HG03097 (cell line): ENCODE results near the gene SLPI.

Source experiments
- ATAC-seq: cut with Tn5 transposase; IDR thresholded peaks from one replicate; pipeline ENCODE4 v1.9.1; 2021; ENCODE audit not compliant: unreplicated experiment, low FRiP score

Gene SLPI

DNA sequence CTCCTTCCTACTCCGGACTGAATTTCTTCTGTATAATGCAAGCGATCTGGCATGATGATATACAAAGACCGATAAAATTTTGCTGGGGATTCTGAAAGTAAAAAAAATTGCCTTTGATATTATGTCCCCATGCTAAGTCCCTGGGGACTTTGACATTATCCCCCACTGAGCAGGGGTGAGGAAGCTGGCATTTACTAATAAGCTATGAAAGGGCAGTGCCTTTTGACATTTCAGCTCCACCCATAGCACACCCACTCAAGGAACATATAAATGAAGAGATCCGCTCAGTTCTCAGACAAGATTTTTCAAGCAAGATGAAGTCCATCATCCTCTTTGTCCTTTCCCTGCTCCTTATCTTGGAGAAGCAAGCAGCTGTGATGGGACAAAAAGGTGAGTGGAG, 33.3 kb downstream of the SLPI start, which contains the start of gene SEMG2:
TSS of gene SEMG2 (plus strand) at position 298 of the 400 bp plus-strand sequence. CDS start at position 315, 17 bp downstream.
- ATAC-seq: no peak

DNA sequence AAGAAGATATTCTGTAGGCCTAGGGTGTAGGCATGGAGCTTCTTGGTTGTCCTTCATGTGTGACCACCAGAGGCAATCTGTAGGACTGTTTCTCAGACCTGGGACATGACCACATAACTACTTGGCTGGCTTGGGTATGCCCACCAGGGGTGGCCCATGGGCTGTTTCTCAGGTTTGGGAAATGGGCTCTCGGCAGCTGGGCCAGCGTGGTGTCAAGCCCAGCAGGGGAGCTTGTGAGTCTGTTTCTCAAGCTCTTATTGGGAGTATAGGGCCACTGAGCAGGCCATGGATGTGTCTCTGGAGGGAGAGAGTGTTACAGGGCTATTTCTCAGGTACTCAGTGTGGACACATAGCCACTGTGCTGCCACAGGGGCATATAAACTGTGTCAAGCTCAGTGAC, 35.7 kb downstream of the SLPI start:
- no peak for ATAC-seq

DNA sequence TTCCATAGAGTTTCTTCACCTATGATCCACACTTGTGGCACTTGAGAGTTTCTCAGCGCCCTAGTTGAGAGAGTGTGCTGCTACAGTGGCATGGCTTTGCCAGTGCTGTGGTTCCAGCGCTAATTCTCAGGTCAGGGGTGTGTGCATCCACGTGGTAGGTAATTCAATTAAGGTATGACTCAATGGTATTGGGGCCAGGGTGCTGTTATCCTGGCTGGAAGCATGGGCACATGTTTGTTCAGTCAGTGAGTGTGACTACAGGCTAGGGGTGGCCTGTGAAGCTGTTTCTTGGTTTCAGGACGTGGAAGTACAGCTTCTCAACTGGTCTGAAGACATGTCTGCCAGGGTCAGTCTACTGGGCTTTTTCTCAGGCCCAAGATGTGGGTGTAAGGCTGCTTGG, 36.2 kb downstream of the SLPI start:
- ATAC-seq: no peak

DNA sequence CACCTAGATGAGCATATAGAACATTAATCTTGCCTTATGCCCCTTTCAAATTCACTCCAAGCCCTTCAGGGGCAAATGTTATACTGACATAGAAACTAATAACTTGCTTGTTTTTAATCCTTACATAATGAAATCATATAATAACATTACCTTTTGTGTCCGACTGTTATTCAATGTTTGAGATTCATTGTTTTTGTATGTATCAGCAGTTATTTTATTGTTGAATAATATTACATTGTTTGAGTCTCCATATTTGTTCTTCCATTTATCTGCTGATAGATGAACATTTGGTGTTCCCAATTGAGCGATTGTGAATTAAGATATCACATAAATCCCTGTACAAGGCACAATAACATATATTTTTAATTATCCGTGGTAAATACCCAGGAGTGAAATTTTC, 41.5 kb downstream of the SLPI start:
- ATAC-seq: no peak

DNA sequence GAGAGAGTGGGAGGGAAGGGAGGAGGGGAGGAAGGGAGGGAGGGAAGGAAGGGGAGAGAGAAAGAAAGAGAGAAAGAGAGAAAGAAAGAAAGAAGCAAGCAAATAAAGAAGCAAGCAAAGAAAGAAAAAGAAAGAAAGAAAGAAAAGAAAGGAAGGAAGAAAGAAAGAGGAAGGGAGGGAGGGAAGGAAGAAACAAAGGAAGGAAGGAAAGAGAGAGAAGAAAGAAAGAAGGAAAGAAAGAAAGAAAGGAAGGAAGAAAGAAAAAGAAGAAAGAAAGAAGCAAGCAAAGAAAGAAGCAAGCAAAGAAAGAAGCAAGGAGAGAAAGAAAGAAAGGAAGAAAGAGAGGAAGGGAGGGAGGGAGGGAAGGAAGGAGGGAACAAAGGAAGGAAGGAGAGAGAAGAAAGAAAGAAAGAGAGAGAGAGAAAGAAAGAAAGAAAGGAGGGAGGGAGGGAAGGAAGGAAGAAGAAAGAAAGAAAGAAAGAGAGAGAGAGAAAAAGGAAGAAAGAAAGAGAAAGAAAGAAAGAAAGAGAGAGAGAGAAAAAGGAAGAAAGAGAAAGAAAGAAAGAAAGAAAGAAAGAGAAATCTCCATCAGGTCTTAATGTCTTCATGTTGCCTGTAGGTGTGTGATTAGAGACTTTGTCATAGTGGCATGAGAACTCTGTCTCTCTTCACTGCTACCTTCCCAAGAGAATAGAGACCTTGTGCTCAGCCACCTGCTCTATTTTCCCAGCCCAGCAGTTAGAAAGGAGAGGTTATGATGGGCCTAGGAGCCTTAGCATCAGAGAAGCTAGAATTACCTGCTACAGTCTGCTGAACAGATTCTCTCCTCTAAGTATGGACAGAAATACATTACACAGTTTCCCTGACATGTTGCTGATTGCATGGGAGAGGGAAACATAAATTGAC, 42.5 kb downstream of the SLPI start:
- ATAC-seq: no peak

DNA sequence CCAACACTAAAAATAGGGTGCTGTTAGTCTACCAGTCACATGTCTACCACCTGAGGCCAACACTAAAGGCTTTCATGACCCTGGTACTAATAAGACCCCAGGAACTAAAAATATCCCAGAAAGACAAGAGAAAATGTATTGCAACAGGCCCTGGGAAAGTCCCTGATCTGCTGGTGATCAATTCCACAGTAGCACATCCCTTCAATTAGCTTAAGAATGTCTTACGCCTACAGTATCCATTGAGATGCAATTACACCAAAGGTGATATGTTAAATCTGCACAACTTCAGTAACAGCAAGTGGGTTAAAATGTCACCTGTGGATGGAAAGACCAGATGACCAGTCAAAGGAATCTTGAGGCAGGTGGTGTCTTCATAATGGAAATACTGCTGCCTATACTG, 44.4 kb downstream of the SLPI start:
- no peak for ATAC-seq

DNA sequence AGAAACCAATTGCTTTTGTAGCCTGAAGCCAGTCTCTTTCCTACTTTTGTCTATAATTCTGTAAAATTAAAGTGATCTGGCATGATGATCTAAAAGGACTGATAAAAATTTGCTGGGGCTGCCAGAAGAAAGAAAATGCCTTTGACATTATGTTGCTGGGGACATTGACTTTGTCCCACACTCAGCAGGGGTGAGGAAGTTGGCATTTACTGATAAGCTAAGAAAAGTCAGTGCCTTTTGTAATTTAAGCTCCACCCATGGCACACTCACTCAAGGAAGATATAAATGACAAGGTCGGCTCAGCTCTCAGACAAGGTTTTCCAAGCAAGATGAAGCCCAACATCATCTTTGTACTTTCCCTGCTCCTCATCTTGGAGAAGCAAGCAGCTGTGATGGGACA, 47.6 kb downstream of the SLPI start, which contains the start of gene SEMG1:
TSS of gene SEMG1 (plus strand) at position 309 of the 400 bp plus-strand sequence. CDS start at position 330, 21 bp downstream.
- ATAC-seq: no peak
